HCT116 (cell line): ENCODE results near the gene CSF2RB.

Source experiments
- CBX3 ChIP-seq: IDR thresholded peaks from 2 replicates; pipeline ENCODE4 v1.6.1; 2012; ENCODE audit warnings: low read depth
- CEBPB ChIP-seq: IDR thresholded peaks from 2 replicates; pipeline ENCODE4 v1.6.1; 2012; ENCODE audit warnings: low read depth
- CTCF ChIP-seq, 3 experiments: fragments of 200-600 bp in 1 of 3; sonication (generic) in 1 of 3; IDR thresholded peaks in 2 of 3; conservative IDR thresholded peaks in 1 of 3; 2 replicates each; pipeline ENCODE4 v1.5.1; 2012 to 2017; ENCODE audit warnings: low read depth in 2 of 3, low read length in 2 of 3, antibody characterized with exemption in 1 of 3, borderline replicate concordance in 1 of 3, control low read depth in 1 of 3, mild to moderate bottlenecking in 1 of 3, mixed read lengths in 1 of 3, mixed run types in 1 of 3, moderate library complexity in 1 of 3; ENCODE audit not compliant: insufficient read depth in 1 of 3
- TCF7L2 ChIP-seq: IDR thresholded peaks from 2 replicates; pipeline ENCODE4 v1.7.0; 2011; ENCODE audit warnings: borderline replicate concordance, inconsistent platforms; ENCODE audit not compliant: insufficient read depth, insufficient read length; ENCODE audit errors: extremely low read depth
- ZFX ChIP-seq: fragments of 450-650 bp; IDR thresholded peaks from 2 replicates; pipeline ENCODE4 v1.6.1; 2017
- TF ChIP-seq, protein P1 (sequence below): IDR thresholded peaks from 2 replicates; pipeline ENCODE4 v1.6.1; 2012
- TF ChIP-seq, protein P2 (sequence below): IDR thresholded peaks from 2 replicates; pipeline ENCODE4 v1.6.1; 2012

GRCh38 chr22:36950797-36951590 is 37.6 kb downstream of the CSF2RB start:
- TF ChIP-seq CTCF (IDR thresholded peaks at IDR 0.05 in 2 of 3, conservative IDR thresholded peaks at IDR 0.05 in 1 of 3; ENCODE audit: borderline replicate concordance in 1 of 3, insufficient read depth in 1 of 3, low read depth in 2 of 3, low read length in 2 of 3), result no peak
- no peak for TF ChIP-seq ZFX
- no peak for TF ChIP-seq CEBPB
- TF ChIP-seq, protein P1, sequence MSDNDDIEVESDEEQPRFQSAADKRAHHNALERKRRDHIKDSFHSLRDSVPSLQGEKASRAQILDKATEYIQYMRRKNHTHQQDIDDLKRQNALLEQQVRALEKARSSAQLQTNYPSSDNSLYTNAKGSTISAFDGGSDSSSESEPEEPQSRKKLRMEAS, result no peak
- TF ChIP-seq, protein P2, sequence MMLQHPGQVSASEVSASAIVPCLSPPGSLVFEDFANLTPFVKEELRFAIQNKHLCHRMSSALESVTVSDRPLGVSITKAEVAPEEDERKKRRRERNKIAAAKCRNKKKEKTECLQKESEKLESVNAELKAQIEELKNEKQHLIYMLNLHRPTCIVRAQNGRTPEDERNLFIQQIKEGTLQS, result no peak
- TF ChIP-seq CBX3, result no peak
- TF ChIP-seq TCF7L2, result no peak
